GM23338 (cell line): ENCODE results near the gene VPREB3. TPM values are rescaled to one million over a fixed set of nuclear protein-coding genes. Genes with fewer than 3 reads are reported as not detected.

ENCODE experiments used
- ATAC-seq: fragments of 200-7000 bp; cut with Tn5 transposase; 3 replicates; pipeline ENCODE4 v1.9.1; 2020
- DNase-seq: peaks from one replicate; pipeline ENCODE4 v3.0.0-alpha.2; 2015; ENCODE audit warnings: low spot score
- H2AFZ ChIP-seq: fragments of 200-600 bp; sonication (generic); 2 replicates; pipeline ENCODE4 v1.8.0; 2016; ENCODE audit warnings: antibody characterized with exemption, mild to moderate bottlenecking, moderate library complexity
- H3F3A ChIP-seq: fragments of 200-600 bp; sonication (generic); replicated peaks from 2 replicates; pipeline ENCODE4 v1.8.0; 2017; ENCODE audit warnings: antibody characterized with exemption, mixed run types, low read depth
- H3K27ac ChIP-seq: fragments of 200-600 bp; sonication (generic); 2 replicates; pipeline ENCODE4 v1.6.1; 2016; ENCODE audit warnings: low read depth
- H3K27me3 ChIP-seq: fragments of 200-600 bp; sonication (generic); 2 replicates; pipeline ENCODE4 v1.8.0; 2016; ENCODE audit warnings: mild to moderate bottlenecking, mixed run types, moderate library complexity; ENCODE audit not compliant: insufficient read depth
- H3K36me3 ChIP-seq: fragments of 200-600 bp; sonication (generic); 2 replicates; pipeline ENCODE4 v1.8.0; 2016; ENCODE audit warnings: mild to moderate bottlenecking; ENCODE audit not compliant: insufficient read depth
- H3K4me1 ChIP-seq: fragments of 200-600 bp; sonication (generic); 2 replicates; pipeline ENCODE4 v1.8.0; 2016; ENCODE audit warnings: mild to moderate bottlenecking, moderate library complexity; ENCODE audit not compliant: insufficient read depth
- H3K4me2 ChIP-seq: fragments of 200-600 bp; sonication (generic); 2 replicates; pipeline ENCODE4 v1.7.1; 2017; ENCODE audit warnings: mixed run types
- H3K4me3 ChIP-seq: fragments of 200-600 bp; sonication (generic); 2 replicates; pipeline ENCODE4 v1.6.1; 2016; ENCODE audit warnings: mixed run types
- H3K79me2 ChIP-seq: fragments of 200-600 bp; sonication (generic); replicated peaks from 2 replicates; pipeline ENCODE4 v1.8.0; 2017; ENCODE audit warnings: mild to moderate bottlenecking; ENCODE audit not compliant: insufficient read depth
- H3K9me2 ChIP-seq: fragments of 200-600 bp; sonication (generic); 2 replicates; pipeline ENCODE4 v1.8.0; 2017; ENCODE audit not compliant: insufficient read depth
- H4K20me1 ChIP-seq: fragments of 200-600 bp; sonication (generic); replicated peaks from 2 replicates; pipeline ENCODE4 v1.8.0; 2017; ENCODE audit warnings: mild to moderate bottlenecking; ENCODE audit not compliant: insufficient read depth
- H3K27ac Mint-ChIP-seq: 2 replicates; pipeline ENCODE4 v1.8.0; 2020; ENCODE audit warnings: inconsistent platforms, mild to moderate bottlenecking, moderate library complexity, mixed read lengths
- H3K27me3 Mint-ChIP-seq: 3 replicates; pipeline ENCODE4 v1.8.0; 2022; ENCODE audit warnings: low read depth, mild to moderate bottlenecking, moderate library complexity, mixed read lengths, inconsistent platforms; ENCODE audit not compliant: insufficient read depth, poor library complexity
- H3K36me3 Mint-ChIP-seq: 3 replicates; pipeline ENCODE4 v1.8.0; 2021; ENCODE audit warnings: low read depth, mild to moderate bottlenecking, inconsistent platforms, moderate library complexity, mixed read lengths
- H3K4me1 Mint-ChIP-seq: 3 replicates; pipeline ENCODE4 v1.8.0; 2020; ENCODE audit warnings: mild to moderate bottlenecking, inconsistent platforms, mixed read lengths
- H3K4me3 Mint-ChIP-seq: 3 replicates; pipeline ENCODE4 v1.8.0; 2021; ENCODE audit warnings: moderate library complexity, mild to moderate bottlenecking, inconsistent platforms, mixed read lengths
- H3K9me3 Mint-ChIP-seq: 3 replicates; pipeline ENCODE4 v1.8.0; 2020; ENCODE audit warnings: moderate library complexity, mild to moderate bottlenecking, inconsistent platforms, mixed read lengths
- CREB1 ChIP-seq: fragments of 250-450 bp; sonication (Bioruptor Pico); IDR thresholded peaks from 2 replicates; pipeline ENCODE4 v1.5.0; 2020; ENCODE audit warnings: low read depth, mild to moderate bottlenecking, moderate library complexity
- EZH2 ChIP-seq: fragments of 200-600 bp; sonication (generic); IDR thresholded peaks from one replicate; pipeline ENCODE4 v1.8.0; 2017; ENCODE audit warnings: antibody characterized with exemption, mild to moderate bottlenecking, low read depth; ENCODE audit not compliant: unreplicated experiment
- EZH2phosphoT487 ChIP-seq: fragments of 200-600 bp; sonication (generic); IDR thresholded peaks from one replicate; pipeline ENCODE4 v1.8.1; 2018; ENCODE audit warnings: antibody characterized with exemption; ENCODE audit not compliant: unreplicated experiment
- JUNB ChIP-seq: IDR thresholded peaks from one replicate; pipeline ENCODE4 v1.6.1; 2016; ENCODE audit warnings: antibody characterized with exemption; ENCODE audit not compliant: unreplicated experiment
- ZNF331 ChIP-seq: fragments of 250-450 bp; sonication (Bioruptor Pico); IDR thresholded peaks from 2 replicates; pipeline ENCODE4 v1.5.0; 2020; ENCODE audit warnings: low read depth, mild to moderate bottlenecking, moderate library complexity
- polyA plus RNA-seq: library from polyadenylated mRNA; unstranded; fragments of >200 nt; fragmentation: Nextera tagmentation; extraction: Ambion mirVana; gene quantifications from 2 replicates; pipeline ENCODE4 v1.2.1, GENCODE V29; 2016
- total RNA-seq: library from RNA; depleted of rRNA; stranded (reverse); fragments of >200 nt; shearing (Covaris generic); gene quantifications from 2 replicates; pipeline ENCODE4 v1.2.3, GENCODE V29; 2014
- TF ChIP-seq, protein P1 (sequence below): IDR thresholded peaks from 2 replicates; pipeline ENCODE4 v1.6.1; 2016; ENCODE audit warnings: antibody characterized with exemption
- TF ChIP-seq, protein P2 (sequence below): fragments of 250-450 bp; sonication (Bioruptor Pico); IDR thresholded peaks from 2 replicates; pipeline ENCODE4 v1.5.0; 2020; ENCODE audit warnings: mild to moderate bottlenecking, moderate library complexity

Gene VPREB3
- total and polyA plus RNA-seq, 2 experiments from 2014 or later: 1.1 TPM; not detected in 1

DNA sequence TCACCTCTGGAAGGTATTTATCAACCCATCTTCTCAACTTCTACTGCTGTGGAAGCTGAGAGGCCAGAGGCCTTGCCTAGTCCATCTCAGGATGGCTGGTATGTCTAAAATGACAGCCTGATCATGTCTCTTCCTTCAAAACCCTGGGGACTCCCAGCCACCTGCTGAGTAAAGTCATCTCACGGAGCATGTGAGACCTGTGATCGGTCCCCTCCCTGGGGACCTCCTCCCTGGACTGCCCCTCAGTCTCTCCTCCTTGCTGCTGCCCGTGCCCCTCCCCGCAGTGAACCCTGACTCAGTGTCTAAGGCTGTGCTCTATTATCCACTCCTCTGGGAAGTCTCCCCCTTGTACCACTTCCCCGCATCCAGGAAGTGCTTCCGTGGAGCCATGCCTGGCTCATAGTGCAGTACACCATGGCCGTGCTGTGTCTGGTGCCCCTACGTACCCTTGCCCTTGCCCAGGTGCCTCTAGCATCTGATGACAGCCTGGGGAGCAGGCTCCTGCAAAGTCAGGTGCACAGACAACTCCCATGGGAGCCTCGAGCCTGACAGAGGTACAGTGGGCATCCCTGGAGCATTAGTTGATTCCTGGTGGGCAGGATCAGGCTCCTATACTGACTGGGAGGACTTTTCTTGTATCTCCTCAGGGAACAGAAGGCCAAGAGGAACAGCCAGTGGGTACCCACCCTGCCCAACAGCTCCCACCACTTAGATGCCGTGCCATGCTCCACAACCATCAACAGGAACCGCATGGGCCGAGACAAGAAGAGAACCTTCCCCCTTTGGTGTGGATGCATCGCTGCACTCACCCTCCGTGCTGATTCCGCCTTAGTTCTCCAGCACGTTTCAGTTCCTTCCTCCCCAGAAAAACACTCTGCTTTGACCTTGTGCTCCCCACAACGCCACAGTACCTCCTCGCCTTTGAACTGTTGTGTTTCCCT lies 46.3 kb upstream of the VPREB3 start:
- H3K79me2 ChIP-seq: no peaks in the 10 kb centered on the region
- H3K4me3 ChIP-seq: no peak overlapping the region
- no peaks in the 10 kb centered on the region; the same call in 2 of the 3 replicates for H3K9me3 Mint-ChIP-seq
- H3K27ac ChIP-seq: no peak overlapping the region
- peaks cover 90% of the 10 kb centered on the region for H3K36me3 Mint-ChIP-seq
- no peak overlapping the region for H2AFZ ChIP-seq
- no peaks in the 10 kb centered on the region for H3K4me1 ChIP-seq
- H3K27ac Mint-ChIP-seq: peak overlapping the region; percentile 86; the same call in 1 of the 2 replicates
- no peak overlapping the region for H3K4me2 ChIP-seq
- peaks cover 3% of the 10 kb centered on the region; the same call in 1 of the 3 replicates for H3K4me1 Mint-ChIP-seq
- H3K27me3 ChIP-seq: no peaks in the 10 kb centered on the region
- DNase-seq (no peak), ATAC-seq (no peak)
- TF ChIP-seq, protein P1, sequence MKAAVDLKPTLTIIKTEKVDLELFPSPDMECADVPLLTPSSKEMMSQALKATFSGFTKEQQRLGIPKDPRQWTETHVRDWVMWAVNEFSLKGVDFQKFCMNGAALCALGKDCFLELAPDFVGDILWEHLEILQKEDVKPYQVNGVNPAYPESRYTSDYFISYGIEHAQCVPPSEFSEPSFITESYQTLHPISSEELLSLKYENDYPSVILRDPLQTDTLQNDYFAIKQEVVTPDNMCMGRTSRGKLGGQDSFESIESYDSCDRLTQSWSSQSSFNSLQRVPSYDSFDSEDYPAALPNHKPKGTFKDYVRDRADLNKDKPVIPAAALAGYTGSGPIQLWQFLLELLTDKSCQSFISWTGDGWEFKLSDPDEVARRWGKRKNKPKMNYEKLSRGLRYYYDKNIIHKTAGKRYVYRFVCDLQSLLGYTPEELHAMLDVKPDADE: no peak
- TF ChIP-seq CREB1 (CRISPR knock-in tag) (no peak), JUNB (no peak), EZH2 (no peak), EZH2phosphoT487 (no peak), ZNF331 (CRISPR knock-in tag) (no peak)
- TF ChIP-seq, protein P2, sequence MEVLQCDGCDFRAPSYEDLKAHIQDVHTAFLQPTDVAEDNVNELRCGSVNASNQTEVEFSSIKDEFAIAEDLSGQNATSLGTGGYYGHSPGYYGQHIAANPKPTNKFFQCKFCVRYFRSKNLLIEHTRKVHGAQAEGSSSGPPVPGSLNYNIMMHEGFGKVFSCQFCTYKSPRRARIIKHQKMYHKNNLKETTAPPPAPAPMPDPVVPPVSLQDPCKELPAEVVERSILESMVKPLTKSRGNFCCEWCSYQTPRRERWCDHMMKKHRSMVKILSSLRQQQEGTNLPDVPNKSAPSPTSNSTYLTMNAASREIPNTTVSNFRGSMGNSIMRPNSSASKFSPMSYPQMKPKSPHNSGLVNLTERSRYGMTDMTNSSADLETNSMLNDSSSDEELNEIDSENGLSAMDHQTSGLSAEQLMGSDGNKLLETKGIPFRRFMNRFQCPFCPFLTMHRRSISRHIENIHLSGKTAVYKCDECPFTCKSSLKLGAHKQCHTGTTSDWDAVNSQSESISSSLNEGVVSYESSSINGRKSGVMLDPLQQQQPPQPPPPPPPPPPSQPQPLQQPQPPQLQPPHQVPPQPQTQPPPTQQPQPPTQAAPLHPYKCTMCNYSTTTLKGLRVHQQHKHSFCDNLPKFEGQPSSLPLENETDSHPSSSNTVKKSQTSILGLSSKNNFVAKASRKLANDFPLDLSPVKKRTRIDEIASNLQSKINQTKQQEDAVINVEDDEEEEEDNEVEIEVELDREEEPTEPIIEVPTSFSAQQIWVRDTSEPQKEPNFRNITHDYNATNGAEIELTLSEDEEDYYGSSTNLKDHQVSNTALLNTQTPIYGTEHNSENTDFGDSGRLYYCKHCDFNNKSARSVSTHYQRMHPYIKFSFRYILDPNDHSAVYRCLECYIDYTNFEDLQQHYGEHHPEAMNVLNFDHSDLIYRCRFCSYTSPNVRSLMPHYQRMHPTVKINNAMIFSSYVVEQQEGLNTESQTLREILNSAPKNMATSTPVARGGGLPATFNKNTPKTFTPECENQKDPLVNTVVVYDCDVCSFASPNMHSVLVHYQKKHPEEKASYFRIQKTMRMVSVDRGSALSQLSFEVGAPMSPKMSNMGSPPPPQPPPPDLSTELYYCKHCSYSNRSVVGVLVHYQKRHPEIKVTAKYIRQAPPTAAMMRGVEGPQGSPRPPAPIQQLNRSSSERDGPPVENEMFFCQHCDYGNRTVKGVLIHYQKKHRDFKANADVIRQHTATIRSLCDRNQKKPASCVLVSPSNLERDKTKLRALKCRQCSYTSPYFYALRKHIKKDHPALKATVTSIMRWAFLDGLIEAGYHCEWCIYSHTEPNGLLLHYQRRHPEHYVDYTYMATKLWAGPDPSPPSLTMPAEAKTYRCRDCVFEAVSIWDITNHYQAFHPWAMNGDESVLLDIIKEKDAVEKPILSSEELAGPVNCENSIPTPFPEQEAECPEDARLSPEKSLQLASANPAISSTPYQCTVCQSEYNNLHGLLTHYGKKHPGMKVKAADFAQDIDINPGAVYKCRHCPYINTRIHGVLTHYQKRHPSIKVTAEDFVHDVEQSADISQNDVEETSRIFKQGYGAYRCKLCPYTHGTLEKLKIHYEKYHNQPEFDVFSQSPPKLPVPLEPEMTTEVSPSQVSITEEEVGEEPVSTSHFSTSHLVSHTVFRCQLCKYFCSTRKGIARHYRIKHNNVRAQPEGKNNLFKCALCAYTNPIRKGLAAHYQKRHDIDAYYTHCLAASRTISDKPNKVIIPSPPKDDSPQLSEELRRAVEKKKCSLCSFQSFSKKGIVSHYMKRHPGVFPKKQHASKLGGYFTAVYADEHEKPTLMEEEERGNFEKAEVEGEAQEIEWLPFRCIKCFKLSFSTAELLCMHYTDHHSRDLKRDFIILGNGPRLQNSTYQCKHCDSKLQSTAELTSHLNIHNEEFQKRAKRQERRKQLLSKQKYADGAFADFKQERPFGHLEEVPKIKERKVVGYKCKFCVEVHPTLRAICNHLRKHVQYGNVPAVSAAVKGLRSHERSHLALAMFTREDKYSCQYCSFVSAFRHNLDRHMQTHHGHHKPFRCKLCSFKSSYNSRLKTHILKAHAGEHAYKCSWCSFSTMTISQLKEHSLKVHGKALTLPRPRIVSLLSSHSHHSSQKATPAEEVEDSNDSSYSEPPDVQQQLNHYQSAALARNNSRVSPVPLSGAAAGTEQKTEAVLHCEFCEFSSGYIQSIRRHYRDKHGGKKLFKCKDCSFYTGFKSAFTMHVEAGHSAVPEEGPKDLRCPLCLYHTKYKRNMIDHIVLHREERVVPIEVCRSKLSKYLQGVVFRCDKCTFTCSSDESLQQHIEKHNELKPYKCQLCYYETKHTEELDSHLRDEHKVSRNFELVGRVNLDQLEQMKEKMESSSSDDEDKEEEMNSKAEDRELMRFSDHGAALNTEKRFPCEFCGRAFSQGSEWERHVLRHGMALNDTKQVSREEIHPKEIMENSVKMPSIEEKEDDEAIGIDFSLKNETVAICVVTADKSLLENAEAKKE (CRISPR knock-in tag): no peak
- peaks cover 4% of the 10 kb centered on the region; the same call in 1 of the 2 replicates for H3F3A ChIP-seq
- no peak overlapping the region for H3K4me3 Mint-ChIP-seq
- H3K27me3 Mint-ChIP-seq: no peaks in the 10 kb centered on the region
- no peaks in the 10 kb centered on the region for H3K9me2 ChIP-seq
- no peaks in the 10 kb centered on the region; the same call in 1 of the 2 replicates for H4K20me1 ChIP-seq
- H3K36me3 ChIP-seq: peaks cover 40% of the 10 kb centered on the region
